Mucosa of gallbladder (tissue), 1 donor: Measurements from ENCODE around the gene TGFBR2. TPM values are rescaled to one million over a fixed set of nuclear protein-coding genes. Genes with fewer than 3 reads are reported as not detected.
"Not testable (repeated sequence)": the region's sequence is repeated elsewhere in the genome, so short reads cannot be mapped to it uniquely, and the experiment has no call there.

Experiments
- DNase-seq: peaks from one replicate; pipeline ENCODE4 v3.0.0-alpha.2; 2020; ENCODE audit warnings: low spot score
- total RNA-seq: library from RNA; stranded (reverse); gene quantifications from one replicate; pipeline ENCODE4 v1.2.1, GENCODE V29; 2021
- donor health status: DM: no; HTN: no; CAD: no.

The TGFBR2 gene
- total RNA-seq, 1 donor from 2014 or later = 144 TPM

DNA sequence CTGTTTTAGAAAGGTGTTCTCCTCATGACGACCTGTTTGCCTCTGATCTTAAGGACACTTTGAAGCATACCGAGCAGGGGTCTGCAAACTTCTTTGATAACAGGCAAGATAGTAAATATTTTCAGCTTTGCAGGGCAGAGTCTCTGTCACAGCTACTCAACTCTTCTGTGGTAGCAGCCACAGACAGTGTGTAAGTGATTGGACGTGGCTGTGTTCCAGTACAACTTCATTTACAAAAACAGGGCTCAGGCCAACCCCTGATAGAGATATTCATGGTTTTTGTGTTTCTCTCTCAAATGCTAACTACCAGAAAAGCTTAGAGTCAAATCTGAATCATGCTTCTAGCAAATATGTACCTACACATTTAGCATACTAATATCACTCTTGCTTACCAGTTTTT, 51.5 kb downstream of the TGFBR2 start:
- no peak for DNase-seq

DNA sequence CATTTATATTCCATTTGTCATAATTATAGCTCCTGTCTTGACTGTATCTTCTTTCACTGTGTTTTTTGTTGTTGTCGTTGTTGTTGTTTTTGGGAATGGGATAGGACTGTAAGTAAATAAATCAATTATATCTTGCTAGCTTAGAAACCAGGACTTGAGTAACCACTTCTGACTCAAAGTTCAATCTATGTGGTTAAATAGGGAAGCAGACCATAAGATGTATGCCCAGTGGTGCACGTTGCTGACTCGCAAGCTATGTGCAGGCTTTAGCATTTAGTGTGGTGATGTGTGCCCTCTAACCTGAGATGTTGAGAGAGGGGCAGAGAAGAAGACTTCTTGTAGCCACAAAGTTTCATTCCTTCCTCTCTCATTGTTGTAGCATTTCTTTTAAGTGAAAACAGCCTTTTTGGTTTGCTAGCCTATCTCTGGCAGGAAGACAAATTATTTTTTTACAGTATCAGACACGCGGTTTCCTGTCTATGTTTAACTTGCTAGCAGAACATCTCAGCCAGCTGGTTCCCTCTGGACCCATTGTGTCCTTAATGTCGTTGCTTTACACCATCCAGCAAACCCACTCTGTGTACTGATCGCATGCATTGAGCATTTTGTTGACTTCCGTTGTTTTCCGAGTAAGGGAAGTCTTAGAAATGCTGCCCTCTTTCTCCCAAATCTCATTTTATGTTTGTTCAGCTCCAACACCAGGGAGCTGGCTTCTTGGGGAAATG, 52.1 kb downstream of the TGFBR2 start:
- DNase-seq = no peak

DNA sequence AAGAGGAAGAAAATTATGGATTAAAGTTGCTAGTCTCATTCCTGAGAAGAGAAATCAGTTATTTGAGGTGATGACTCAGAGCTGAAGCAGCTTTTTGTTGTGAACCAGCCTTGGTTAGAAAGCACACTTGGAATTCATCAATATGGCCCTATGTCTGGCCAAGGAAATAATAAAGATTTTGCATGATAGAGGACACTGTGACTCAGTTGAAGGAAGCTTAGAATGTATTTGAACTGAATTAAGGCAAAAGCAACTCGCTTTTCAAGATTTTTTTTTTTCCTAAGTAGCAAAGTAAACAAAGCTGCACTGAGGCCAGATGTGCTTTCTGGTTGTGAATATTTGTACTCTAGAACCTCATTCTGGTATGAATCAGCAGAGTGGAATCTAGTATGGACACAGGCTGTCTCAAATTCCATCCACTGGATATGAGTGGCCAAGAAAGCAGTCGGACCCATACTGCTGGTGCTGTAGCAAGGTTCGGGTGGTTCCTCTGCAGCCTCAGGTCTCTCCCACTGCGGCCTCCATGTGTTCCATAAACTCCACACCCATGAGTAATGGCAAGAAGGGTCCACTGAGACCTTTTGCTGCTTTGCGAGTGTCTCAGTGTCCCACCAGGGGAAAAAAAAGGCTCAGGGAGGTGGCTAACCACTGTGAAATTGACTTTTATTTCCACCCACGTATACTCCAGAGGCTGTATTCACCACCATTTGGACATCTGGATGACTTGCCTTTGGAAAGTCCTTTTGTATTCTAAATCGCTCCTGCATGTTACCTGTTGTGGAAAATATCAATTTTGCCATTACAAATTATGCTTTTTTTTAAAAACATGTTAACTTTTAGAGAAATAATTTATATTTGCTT, 53.1 kb downstream of the TGFBR2 start:
- peak; percentile 41 for DNase-seq

DNA sequence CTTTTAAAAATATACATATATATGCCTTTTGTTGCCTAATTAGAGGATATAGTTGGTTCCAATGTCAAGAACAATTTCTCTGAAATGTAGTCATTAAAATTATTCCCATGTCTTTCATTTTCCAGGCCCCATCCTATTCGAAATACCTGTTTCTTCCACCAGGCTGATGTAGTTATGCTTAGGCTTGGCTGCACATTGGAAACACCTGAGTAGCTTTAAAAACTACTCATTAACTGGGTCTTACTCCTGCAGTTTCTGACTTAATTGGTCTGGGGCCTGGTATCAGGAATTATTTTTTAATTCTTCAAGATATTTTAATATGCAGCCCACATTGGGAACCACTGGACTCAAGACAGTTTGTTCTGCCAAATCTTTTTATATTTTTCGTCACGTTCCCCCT, 53.7 kb downstream of the TGFBR2 start:
- DNase-seq = no peak

DNA sequence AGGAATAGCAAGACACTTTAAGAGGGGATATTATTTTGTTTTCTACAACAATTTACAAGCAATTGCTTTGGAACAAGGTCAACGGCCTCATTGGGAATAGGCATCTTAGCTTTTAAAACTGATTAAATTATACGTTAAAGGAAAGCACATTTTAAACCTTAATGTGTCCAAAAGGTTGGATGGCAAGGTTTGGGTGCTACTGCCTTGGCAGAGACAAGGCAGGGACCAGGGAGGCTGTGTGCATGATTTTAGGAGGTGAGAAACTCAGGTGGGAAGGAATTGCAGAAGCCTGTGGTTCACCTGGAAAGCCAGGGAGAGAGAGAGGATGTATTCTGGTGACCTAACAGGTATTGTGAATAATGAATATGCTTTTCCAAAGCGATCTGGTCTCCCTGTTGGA, 54.3 kb downstream of the TGFBR2 start:
- no peak for DNase-seq

DNA sequence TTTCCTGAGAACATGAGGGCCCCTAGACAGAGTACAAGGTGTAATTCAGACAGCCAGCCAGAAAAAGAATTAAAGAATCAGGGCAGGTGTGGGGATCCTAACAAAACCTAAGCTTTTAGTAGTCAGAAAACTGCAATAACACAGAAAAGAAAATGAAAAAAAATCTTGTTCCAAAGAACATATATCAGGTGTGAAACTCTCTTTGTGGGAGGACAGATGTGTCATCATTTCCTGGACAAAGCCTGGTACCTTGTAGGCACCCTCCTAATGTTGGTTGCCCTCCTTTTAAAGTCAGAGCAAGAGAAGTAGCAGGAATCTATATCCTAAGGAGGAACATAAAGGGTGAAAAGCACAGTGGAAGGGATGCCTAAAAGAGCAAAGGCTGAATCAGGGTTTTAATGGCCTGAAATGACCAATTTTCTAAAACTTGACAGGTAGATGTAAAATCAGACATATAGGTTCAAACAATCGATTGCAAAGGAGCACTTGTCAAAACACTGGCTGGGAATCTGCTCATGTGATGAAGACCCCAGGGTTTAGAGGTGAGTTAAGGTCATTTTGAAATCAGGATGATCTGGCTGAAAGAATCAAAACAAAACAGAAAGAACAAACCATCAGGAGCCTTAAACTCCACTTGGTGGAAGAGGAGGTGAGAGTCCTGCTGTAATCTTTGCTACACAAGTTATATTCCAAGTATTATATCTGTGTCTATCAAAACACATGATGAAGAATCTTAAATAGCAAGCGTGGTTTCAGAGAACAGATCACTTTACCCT, 54.9 kb downstream of the TGFBR2 start:
- DNase-seq = no peak

DNA sequence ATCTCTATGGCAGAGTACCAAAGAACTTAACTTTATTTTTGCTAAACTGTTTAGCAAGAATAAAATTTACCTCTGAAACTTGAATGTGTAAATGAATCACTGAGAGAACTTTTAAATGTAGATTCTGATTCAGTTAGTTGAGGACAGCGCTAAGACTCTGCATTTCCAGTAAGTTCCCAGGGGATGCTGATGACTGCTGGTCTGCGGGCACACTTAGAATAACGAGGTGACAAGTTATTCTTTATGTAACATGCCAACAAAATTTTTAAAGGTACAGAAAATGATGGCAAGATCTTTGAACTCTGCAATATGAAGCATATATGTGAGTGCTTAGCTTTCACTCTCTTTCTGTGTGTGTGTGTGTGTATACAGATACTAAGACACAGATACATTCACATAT, 56.4 kb downstream of the TGFBR2 start:
- no peak for DNase-seq

DNA sequence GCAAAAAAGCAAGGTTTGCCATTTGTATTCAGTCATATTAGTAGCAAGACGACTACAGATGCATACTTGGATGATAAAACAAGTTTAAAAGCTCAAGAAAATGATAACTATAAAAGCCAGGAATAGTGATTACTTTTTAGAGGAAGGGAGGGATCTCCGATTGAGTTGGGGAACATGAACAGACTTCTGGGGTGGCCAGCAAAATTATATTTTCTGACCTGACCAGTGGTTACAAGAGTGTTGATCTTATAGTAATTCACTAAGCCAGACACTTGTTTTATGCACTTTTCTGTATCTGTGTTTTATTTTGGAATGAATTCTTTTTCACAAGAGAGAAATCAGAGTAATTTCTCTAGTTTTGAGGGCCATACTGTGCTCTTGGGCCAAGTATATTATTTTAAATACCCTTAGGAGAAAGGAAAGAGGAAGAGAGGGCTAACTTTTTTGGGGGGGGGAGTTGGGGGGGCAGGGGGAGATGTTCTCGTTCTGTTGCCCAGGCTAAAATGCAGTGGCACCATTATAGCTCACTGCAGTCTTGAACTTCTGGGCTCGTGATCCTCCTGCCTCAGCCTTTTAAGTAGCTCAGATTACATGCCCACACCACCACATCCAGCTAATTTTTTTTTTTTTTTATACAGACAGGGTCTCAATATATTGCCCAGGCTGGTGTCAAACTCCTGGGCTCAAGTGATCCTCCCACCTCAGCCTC, 57.3 kb downstream of the TGFBR2 start:
- DNase-seq = no peak

DNA sequence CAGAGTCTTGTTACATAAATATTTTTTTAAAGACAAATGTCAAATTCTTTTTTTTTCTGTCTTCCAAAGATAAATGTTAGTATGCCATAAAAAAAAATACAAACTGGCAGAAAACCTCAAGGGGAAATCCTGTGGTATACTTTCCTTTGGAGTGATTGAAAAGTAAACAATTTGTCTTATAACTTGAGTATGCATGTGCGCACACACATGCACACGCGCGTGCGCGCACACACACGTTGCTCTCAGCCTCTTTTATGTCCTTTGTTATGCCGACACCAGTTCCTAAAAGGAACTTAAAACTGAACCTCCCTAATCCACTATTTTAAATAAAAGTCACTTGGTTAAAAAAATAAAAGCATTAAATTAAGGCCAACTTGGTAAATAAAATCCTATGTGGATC, 58.1 kb downstream of the TGFBR2 start:
- DNase-seq = no peak

DNA sequence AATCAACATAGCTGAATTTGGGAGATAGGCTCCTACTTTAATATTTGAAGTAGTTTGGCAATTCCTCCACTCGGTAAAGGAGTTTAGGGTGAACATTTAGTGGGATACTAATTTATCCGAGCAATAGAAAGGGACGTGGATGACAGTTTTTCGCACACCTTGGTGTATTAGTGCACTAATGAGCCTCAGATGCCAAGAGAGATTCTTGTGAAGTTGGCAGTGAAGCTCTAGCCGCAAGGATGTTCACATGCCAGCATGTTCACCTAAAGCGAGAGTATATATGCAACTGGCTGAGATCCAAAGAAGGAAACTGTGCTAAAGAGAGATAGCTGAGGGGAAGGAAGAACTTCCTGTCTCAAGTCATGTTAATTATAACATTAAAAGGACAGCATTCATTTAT, 58.5 kb downstream of the TGFBR2 start:
- DNase-seq = no peak

DNA sequence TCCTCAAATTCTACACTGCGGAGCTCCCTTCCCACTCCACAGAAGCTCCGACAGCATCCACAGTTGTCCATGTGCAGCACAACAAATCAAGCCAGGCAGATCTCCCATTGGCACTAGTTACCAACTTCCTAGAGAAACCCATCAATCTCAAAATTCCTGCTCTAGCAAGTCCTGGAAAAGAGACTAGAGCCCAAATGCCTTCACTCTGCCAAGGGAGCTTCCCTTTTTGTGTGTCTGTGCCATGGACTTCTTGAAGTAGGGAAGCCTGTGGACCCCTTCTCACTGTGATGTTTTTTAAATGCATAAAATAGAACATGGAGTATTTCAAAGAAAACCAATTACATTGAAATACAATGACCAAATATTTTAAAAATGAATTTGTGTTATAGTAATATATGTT, 59.1 kb downstream of the TGFBR2 start:
- DNase-seq = no peak

DNA sequence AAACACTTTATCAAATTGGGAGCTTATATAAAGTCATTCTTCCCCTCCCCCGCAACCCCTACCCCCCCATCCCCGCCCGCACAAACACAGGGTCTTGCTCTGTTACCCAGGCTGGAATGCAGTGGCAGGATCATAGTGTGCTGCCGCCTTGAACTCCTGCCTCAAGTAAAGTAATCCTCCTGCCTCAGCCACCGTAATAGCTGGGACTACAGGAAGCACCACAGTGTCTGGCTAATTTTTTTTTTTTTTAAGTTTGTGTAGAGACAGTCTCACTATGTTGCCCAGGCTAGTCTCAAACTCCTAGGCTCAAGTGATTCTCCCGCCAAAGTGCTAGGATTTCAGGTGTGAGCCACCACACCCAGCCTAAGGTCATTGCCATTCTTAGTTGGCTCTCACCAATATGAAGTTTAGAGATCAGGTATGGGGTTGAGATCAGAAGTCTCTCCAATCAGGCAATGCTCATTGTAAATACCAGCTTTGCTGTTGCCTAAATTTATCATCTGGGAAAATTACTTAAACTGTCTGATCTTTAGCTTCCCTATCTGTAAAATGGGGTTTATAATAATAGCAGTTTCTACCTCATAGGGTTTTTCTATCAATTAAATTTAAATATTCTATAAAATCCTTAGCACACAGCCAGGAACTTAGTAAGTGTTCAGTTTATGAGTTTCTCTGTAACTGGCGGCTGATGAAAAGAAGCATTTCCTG, 60.3 kb downstream of the TGFBR2 start:
- DNase-seq = no peak

DNA sequence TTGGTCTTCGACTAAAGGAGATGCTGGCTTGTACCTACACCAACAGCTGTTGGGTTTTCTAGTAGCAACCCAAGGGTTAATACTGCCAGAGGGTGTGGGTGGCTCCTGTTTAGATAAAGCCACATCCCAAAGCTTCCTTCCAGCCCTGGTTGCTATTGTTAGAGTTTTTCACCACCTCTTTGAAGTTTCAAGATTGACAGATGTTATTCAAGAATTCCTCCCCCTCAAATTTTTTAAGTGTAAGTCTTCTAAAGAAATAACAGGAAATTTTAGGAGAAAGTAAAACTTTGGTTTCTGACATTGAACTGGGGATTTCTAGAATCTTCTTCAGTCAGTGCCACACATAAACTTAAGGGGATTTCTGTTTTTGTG, 60.9 kb downstream of the TGFBR2 start:
- no peak for DNase-seq

DNA sequence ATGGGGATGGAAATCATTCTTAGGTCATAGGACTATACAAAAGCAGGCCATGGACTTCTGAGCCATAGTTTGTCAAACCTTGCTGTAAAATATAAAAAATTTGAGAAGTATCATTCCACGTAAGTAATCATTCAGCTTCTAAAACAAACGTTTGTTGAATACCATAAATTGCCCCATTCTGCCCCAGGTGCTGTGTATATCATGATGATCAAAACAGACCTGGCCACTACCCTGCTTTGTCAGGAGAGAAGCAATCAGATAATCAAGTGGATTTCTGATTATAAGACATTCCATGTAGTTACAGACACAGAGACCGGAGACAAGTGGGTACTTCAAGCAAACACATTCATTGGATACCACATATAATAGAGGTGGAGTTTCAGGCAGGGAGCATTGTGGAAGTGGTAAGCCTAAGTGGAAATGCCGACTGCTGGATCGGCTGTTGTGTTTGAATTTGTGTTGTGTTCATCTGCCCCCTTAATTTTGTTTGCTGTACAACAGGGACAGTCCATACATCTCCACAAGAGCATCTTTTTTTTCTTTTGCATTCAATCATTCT, 61.7 kb downstream of the TGFBR2 start:
- no peak for DNase-seq

DNA sequence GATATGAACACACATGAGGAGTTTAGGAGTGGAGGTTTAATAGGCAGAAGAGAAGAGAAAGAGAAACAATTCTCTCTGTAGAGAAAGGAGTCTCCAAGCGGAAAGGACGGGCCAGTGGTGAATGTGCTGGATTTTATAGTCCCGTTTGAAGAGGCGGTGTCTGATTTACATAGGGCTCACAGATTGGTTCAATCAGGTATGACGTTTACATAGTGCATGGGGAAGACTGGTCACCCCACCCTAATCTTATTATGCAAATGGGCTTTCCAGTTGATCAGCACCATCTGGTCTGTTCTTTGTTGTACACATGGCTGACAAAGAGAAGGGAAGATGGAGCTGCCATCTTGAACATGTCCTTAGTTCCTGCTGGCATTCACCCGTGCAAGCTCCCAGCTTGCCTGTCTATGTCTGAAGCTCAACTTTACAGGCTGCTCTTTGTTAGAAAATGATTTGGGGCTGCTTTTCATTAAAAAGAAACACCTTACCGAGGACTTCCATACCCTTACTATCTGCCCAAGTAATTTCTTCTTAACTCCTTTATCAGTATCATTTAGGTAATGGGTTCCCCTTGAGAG, 63.0 kb downstream of the TGFBR2 start:
- DNase-seq = not testable (repeated sequence)

DNA sequence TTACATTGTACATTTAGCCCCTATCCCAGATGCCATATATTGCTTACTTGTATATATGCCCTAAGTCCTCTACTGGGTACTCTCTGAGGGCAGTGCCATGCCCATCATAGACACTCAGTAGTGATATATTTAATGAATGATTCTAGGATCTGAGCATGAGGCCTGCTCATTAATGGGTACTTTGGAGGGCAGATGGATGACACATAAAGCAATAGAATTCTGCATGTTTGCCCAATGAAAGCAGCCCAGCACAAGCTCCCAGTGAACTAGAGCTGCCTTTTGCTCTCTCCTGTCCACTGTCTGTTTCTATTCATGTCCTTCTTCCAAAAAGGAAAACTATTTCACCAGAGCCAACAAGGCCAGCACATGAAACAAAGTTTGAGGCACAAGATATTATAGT, 63.9 kb downstream of the TGFBR2 start:
- DNase-seq = no peak

DNA sequence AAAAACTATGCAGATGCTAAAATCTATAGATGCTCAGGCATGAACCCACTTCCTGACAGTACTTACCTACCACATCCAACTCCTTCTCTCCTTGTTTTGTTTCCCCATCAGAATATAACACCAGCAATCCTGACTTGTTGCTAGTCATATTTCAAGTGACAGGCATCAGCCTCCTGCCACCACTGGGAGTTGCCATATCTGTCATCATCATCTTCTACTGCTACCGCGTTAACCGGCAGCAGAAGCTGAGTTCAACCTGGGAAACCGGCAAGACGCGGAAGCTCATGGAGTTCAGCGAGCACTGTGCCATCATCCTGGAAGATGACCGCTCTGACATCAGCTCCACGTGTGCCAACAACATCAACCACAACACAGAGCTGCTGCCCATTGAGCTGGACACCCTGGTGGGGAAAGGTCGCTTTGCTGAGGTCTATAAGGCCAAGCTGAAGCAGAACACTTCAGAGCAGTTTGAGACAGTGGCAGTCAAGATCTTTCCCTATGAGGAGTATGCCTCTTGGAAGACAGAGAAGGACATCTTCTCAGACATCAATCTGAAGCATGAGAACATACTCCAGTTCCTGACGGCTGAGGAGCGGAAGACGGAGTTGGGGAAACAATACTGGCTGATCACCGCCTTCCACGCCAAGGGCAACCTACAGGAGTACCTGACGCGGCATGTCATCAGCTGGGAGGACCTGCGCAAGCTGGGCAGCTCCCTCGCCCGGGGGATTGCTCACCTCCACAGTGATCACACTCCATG, 65.3 kb downstream of the TGFBR2 start:
- DNase-seq = no peak

DNA sequence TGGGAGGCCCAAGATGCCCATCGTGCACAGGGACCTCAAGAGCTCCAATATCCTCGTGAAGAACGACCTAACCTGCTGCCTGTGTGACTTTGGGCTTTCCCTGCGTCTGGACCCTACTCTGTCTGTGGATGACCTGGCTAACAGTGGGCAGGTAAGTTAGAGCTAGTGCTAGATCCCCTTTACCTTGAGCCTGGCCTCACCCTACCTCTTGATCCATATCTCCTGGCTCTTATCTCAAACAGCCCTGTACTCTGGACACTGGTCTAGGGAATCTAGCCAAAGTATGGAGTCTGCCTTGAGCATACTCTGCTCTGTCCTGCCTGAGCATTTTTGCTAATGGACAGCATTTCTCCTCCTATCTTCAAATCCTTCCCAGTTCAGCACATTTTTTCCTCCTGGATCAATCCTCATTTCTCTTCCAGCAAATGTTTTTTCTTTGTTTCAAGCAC, 65.9 kb downstream of the TGFBR2 start:
- DNase-seq = no peak

DNA sequence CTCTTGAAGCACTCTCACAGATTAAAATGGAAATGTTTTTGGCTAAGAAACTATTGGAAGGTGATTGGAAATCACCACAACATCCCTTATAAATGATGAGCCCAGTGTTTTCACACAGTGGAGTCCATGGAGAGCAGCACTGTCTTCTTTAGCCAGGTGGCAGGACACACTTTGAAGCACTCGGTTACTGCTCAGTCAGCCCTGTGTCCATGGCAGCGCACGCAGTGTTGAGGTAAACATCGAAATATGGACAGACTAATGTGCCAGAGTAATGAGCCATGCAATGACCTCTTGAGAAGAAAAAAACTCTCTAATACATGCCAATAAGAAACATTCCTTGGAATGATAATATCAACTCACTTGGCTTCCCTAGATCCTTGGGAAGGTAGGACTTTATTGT, 66.6 kb downstream of the TGFBR2 start:
- no peak for DNase-seq
